B cell (primary cell): Measurements from ENCODE around the gene FOXA3. TPM values are rescaled to one million over a fixed set of nuclear protein-coding genes. Genes with fewer than 3 reads are reported as not detected.

Source experiments
- ATAC-seq: fragments of 200-7000 bp; cut with Tn5 transposase; one replicate; pipeline ENCODE4 v1.10.0; 2021; ENCODE audit warnings: low read depth, mild to moderate bottlenecking, moderate number of reproducible peaks, moderate library complexity
- CTCF ChIA-PET: fragments of 350-600 bp; sonication (Branson Sonifier 250); formaldehyde crosslinking; loops from one replicate; lab custom pipeline; 2021; ENCODE audit warnings: antibody characterized with exemption, inconsistent platforms; lab: Charles Lee
- POLR2A ChIA-PET: fragments of 350-600 bp; sonication (Branson Sonifier 250); formaldehyde crosslinking; loops from one replicate; lab custom pipeline; 2021; ENCODE audit warnings: antibody characterized with exemption; lab: Charles Lee
- DNase-seq: peaks from one replicate; pipeline ENCODE4 v3.0.0; 2013
- H2AFZ ChIP-seq: 2 replicates; pipeline ENCODE4 v1.6.1; 2012; ENCODE audit warnings: mild to moderate bottlenecking, low read depth, low read length; ENCODE audit not compliant: insufficient read depth, poor library complexity, severe bottlenecking
- H3K27ac ChIP-seq, 2 donors: 1 replicate in 1 of 2; 2 replicates in 1 of 2; pipeline ENCODE4 v1.5.1; 2012 to 2013; ENCODE audit warnings: low read length in 2 of 2, mild to moderate bottlenecking in 2 of 2, moderate library complexity in 1 of 2
- H3K27me3 ChIP-seq, 4 experiments: fragments of 200-600 bp in 1 of 4; sonication (generic) in 1 of 4; replicated peaks in 1 of 4; 1 replicate in 2 of 4; 2 replicates in 2 of 4; pipeline versions ENCODE4 v1.6.1 to v1.7.0; 2013 to 2016; ENCODE audit warnings: low read length in 3 of 4, mild to moderate bottlenecking in 2 of 4, mixed read lengths in 1 of 4, moderate library complexity in 1 of 4; ENCODE audit not compliant: insufficient read depth in 4 of 4, control insufficient read depth in 3 of 4; ENCODE audit errors: control extremely low read depth in 1 of 4
- H3K36me3 ChIP-seq, 2 experiments: replicated peaks in 1 of 2; 1 replicate in 1 of 2; 2 replicates in 1 of 2; pipeline versions ENCODE4 v1.6.1 to v1.7.1; 2013; ENCODE audit warnings: low read length in 1 of 2; ENCODE audit not compliant: insufficient read depth in 2 of 2, control insufficient read depth in 1 of 2; ENCODE audit errors: control extremely low read depth in 1 of 2, extremely low read depth in 1 of 2
- H3K4me1 ChIP-seq, 2 donors: fragments of 200-600 bp in 1 of 2; sonication (generic) in 1 of 2; 1 replicate in 1 of 2; 2 replicates in 1 of 2; pipeline versions ENCODE4 v1.5.1 to v1.6.1; 2013 to 2017; ENCODE audit warnings: low read length in 2 of 2; ENCODE audit not compliant: control insufficient read depth in 2 of 2, insufficient read depth in 2 of 2
- H3K4me2 ChIP-seq: replicated peaks from 2 replicates; pipeline ENCODE3; 2012; ENCODE audit warnings: mild to moderate bottlenecking, low read depth, low read length; ENCODE audit not compliant: poor library complexity, severe bottlenecking
- H3K4me3 ChIP-seq, 5 experiments: fragments of 200-600 bp in 1 of 5; sonication (generic) in 1 of 5; 1 replicate in 3 of 5; 2 replicates in 2 of 5; pipeline versions ENCODE4 v1.5.1 to v1.7.0; 2011 to 2016; ENCODE audit warnings: low read length in 4 of 5, mild to moderate bottlenecking in 4 of 5, low read depth in 2 of 5, control low read depth in 1 of 5, moderate library complexity in 1 of 5; ENCODE audit not compliant: insufficient read depth in 1 of 5; ENCODE audit errors: control extremely low read depth in 1 of 5, extremely low read depth in 1 of 5
- H3K79me2 ChIP-seq: fragments of 200-600 bp; sonication (generic); one replicate; pipeline ENCODE4 v1.6.0; 2016; ENCODE audit warnings: low read length; ENCODE audit not compliant: control insufficient read depth, insufficient read depth
- H3K9ac ChIP-seq: fragments of 200-600 bp; sonication (generic); 2 replicates; pipeline ENCODE4 v1.6.1; 2017; ENCODE audit warnings: mild to moderate bottlenecking, low read length, moderate library complexity
- H3K9me3 ChIP-seq, 3 donors: one replicate each; pipeline versions ENCODE4 v1.6.1 to v1.7.1; 2013; ENCODE audit warnings: low read length in 2 of 3; ENCODE audit not compliant: control insufficient read depth in 2 of 3, insufficient read depth in 1 of 3; ENCODE audit errors: control extremely low read depth in 1 of 3
- H4K20me1 ChIP-seq: 2 replicates; pipeline ENCODE4 v1.6.0; 2012; ENCODE audit warnings: mild to moderate bottlenecking, low read length; ENCODE audit not compliant: insufficient read depth, control insufficient read depth, poor library complexity, severe bottlenecking
- H3K27ac Mint-ChIP-seq: one replicate; pipeline ENCODE4 v1.8.0; 2021; ENCODE audit warnings: mixed read lengths
- H3K27me3 Mint-ChIP-seq: one replicate; pipeline ENCODE4 v1.8.0; 2021; ENCODE audit warnings: mixed read lengths
- H3K4me1 Mint-ChIP-seq: one replicate; pipeline ENCODE4 v1.8.0; 2021; ENCODE audit warnings: mixed read lengths
- H3K4me3 Mint-ChIP-seq: one replicate; pipeline ENCODE4 v1.8.0; 2021; ENCODE audit warnings: mixed read lengths
- H3K9me3 Mint-ChIP-seq: one replicate; pipeline ENCODE4 v1.8.0; 2022; ENCODE audit warnings: mixed read lengths; ENCODE audit not compliant: insufficient read depth
- EZH2 ChIP-seq: IDR thresholded peaks from 2 replicates; pipeline ENCODE4 v1.6.1; 2012; ENCODE audit warnings: borderline replicate concordance, low read depth, mild to moderate bottlenecking, moderate library complexity, low read length; ENCODE audit not compliant: insufficient read depth, poor library complexity, severe bottlenecking
- WGBS: methylation state at CpG from one replicate; pipeline ENCODE4 v1.1.5; 2013; ENCODE audit warnings: missing lambda C conversion rate; ENCODE audit not compliant: insufficient coverage; 5-methylcytosine and 5-hydroxymethylcytosine counted together
- intact Hi-C: fragments of 100-400 bp; cut with micrococcal nuclease; formaldehyde crosslinking; loops from one replicate; pipeline ENCODE4 v1.10.0; 2022
- polyA plus RNA-seq: library from polyadenylated mRNA; depleted of rRNA; stranded (reverse); fragments of >200 nt; gene quantifications from 2 replicates; pipeline ENCODE4 v1.2.3, GENCODE V29; 2012
- total RNA-seq, 2 donors: library from RNA; stranded (reverse); fragments of 120-200 nt in 1 of 2; gene quantifications; 1 replicate in 1 of 2; 2 replicates in 1 of 2; pipeline versions ENCODE4 v1.2.3 to v1.2.4, GENCODE V29; 2013 to 2022
- TF ChIP-seq, protein P1 (sequence below): fragments of 200-600 bp; IDR thresholded peaks from one replicate; pipeline ENCODE4 v1.8.0; 2022; ENCODE audit warnings: antibody characterized with exemption, mild to moderate bottlenecking

The FOXA3 gene
- total and polyA plus RNA-seq, 2 donors (not counting 1 experiment from before 2014, with no cell fraction given) = not detected

GRCh38 chr19:45908956-45909355, 44.8 kb downstream of the FOXA3 start:
- no peak for ATAC-seq
- CTCF ChIA-PET = no interaction called here
- no peak for TF ChIP-seq EZH2
- TF ChIP-seq, protein P1, sequence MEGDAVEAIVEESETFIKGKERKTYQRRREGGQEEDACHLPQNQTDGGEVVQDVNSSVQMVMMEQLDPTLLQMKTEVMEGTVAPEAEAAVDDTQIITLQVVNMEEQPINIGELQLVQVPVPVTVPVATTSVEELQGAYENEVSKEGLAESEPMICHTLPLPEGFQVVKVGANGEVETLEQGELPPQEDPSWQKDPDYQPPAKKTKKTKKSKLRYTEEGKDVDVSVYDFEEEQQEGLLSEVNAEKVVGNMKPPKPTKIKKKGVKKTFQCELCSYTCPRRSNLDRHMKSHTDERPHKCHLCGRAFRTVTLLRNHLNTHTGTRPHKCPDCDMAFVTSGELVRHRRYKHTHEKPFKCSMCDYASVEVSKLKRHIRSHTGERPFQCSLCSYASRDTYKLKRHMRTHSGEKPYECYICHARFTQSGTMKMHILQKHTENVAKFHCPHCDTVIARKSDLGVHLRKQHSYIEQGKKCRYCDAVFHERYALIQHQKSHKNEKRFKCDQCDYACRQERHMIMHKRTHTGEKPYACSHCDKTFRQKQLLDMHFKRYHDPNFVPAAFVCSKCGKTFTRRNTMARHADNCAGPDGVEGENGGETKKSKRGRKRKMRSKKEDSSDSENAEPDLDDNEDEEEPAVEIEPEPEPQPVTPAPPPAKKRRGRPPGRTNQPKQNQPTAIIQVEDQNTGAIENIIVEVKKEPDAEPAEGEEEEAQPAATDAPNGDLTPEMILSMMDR = no peak

DNA sequence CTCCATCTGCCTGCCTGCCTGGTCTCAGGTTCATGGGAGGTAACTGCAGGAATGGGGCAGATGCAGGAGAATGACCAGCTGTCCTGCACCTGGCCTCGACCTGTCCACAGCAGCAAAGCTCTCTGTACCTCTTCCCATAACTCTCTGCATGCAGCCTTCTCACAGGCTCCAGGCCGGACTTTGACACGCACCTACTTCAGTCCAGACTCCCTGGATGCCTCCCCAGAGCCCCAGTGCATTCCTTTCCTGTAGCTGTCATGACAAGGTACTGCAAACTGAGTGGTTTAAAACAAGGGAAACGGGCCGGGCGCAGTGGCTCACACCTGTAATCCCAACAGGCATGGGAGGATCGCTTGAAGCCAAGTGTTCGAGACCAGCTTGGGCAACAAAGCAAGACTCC, 47.2 kb downstream of the FOXA3 start:
- Histone ChIP-seq H2AFZ (no peak overlapping the region), H3K4me3 (no peak overlapping the region), H3K4me2 (no peak overlapping the region), H3K27me3 (peaks cover 0 to 22% (median 2%) of the 10 kb centered on the region in 4 experiments), H3K9ac (no peak overlapping the region), H3K9me3 (no peaks in the 10 kb centered on the region), H3K36me3 (no peaks in the 10 kb centered on the region), H3K27ac (no peak overlapping the region), H3K4me1 (no peaks in the 10 kb centered on the region), H3K79me2 (no peaks in the 10 kb centered on the region), H4K20me1 (no peaks in the 10 kb centered on the region)
- peaks cover 34% of the 10 kb centered on the region for H3K27me3 Mint-ChIP-seq
- ChIA-PET POLR2A (no interaction called here), CTCF (no interaction called here)
- no peak for TF ChIP-seq EZH2
- TF ChIP-seq, protein P1 = no peak
- WGBS = 77% methylated on average over 8 of the region's 8 CpGs
- DNase-seq (no peak), ATAC-seq (no peak)
- H3K9me3 Mint-ChIP-seq = no peaks in the 10 kb centered on the region
- intact Hi-C loops = no loop called here
- H3K4me1 Mint-ChIP-seq = no peaks in the 10 kb centered on the region
- H3K27ac Mint-ChIP-seq = no peak overlapping the region
- H3K4me3 Mint-ChIP-seq = no peak overlapping the region

More at GRCh38 chr19:45908956-45909355, 44.8 kb downstream of the FOXA3 start:
- Mint-ChIP-seq H3K4me1 (peaks cover under 1% of the 10 kb centered on the region), H3K9me3 (no peaks in the 10 kb centered on the region), H3K4me3 (no peak overlapping the region), H3K27me3 (peaks cover 33% of the 10 kb centered on the region), H3K27ac (no peak overlapping the region)
- H2AFZ ChIP-seq = no peak overlapping the region
- no peaks in the 10 kb centered on the region for H4K20me1 ChIP-seq
- no peaks in the 10 kb centered on the region for H3K9me3 ChIP-seq
- intact Hi-C loops = no loop called here
- 98% methylated on average over 4 of the region's 5 CpGs for whole genome bisulfite sequencing
- no peak overlapping the region for H3K4me3 ChIP-seq
- no peaks in the 10 kb centered on the region for H3K36me3 ChIP-seq
- no peaks in the 10 kb centered on the region for H3K4me1 ChIP-seq
- DNase-seq = no peak
- no peak overlapping the region for H3K4me2 ChIP-seq
- H3K79me2 ChIP-seq = no peaks in the 10 kb centered on the region
- POLR2A ChIA-PET = no interaction called here
- H3K27me3 ChIP-seq = peaks cover 0 to 21% (median 2%) of the 10 kb centered on the region in 4 experiments
- H3K9ac ChIP-seq = no peak overlapping the region
- H3K27ac ChIP-seq = no peak overlapping the region
